BE2C (cell line): ENCODE results near the gene ULK4.

ENCODE experiments used
- DNase-seq: peaks from one replicate; pipeline ENCODE4 v3.0.0-alpha.2; 2020
- H3K27me3 ChIP-seq: fragments of 250-450 bp; sonication (Bioruptor Pico); 2 replicates; pipeline ENCODE4 v1.5.1; 2020; ENCODE audit warnings: mild to moderate bottlenecking
- H3K36me3 ChIP-seq: fragments of 250-450 bp; sonication (Bioruptor Pico); 2 replicates; pipeline ENCODE4 v1.5.1; 2020; ENCODE audit warnings: mild to moderate bottlenecking
- H3K4me1 ChIP-seq: fragments of 250-450 bp; sonication (Bioruptor Pico); 2 replicates; pipeline ENCODE4 v1.5.1; 2020
- H3K4me3 ChIP-seq: 2 replicates; pipeline ENCODE4 v1.5.1; 2011; ENCODE audit warnings: low read depth, low read length
- H3K9me3 ChIP-seq: fragments of 250-450 bp; sonication (Bioruptor Pico); 2 replicates; pipeline ENCODE4 v1.5.1; 2020
- CTCF ChIP-seq: IDR thresholded peaks from 2 replicates; pipeline ENCODE4 v1.5.1; 2012; ENCODE audit warnings: mild to moderate bottlenecking, low read depth, low read length

The ULK4 gene

GRCh38 chr3:41299036-41299435, 662.9 kb downstream of the ULK4 start:
- Histone ChIP-seq H3K9me3 (no peaks in the 10 kb centered on the region), H3K36me3 (no peaks in the 10 kb centered on the region), H3K4me3 (no peak overlapping the region), H3K4me1 (no peaks in the 10 kb centered on the region), H3K27me3 (no peaks in the 10 kb centered on the region)
- TF ChIP-seq CTCF = no peak
- no peak for DNase-seq

GRCh38 chr3:41297750-41298149, 664.2 kb downstream of the ULK4 start:
- Histone ChIP-seq H3K36me3 (no peaks in the 10 kb centered on the region), H3K9me3 (no peaks in the 10 kb centered on the region), H3K4me3 (no peak overlapping the region), H3K27me3 (no peaks in the 10 kb centered on the region), H3K4me1 (no peaks in the 10 kb centered on the region)
- TF ChIP-seq CTCF = no peak
- no peak for DNase-seq

GRCh38 chr3:41296556-41296955, 665.3 kb downstream of the ULK4 start:
- Histone ChIP-seq H3K4me1 (no peaks in the 10 kb centered on the region), H3K27me3 (no peaks in the 10 kb centered on the region), H3K36me3 (no peaks in the 10 kb centered on the region), H3K9me3 (no peaks in the 10 kb centered on the region), H3K4me3 (no peak overlapping the region)
- DNase-seq = no peak
- TF ChIP-seq CTCF = no peak

- no peak for DNase-seq
Observed at GRCh38 chr3:41295740-41296139, 666.2 kb downstream of the ULK4 start.

GRCh38 chr3:41293169-41293681, 668.7 kb downstream of the ULK4 start:
- Histone ChIP-seq H3K4me3 (no peak overlapping the region), H3K4me1 (no peaks in the 10 kb centered on the region), H3K27me3 (no peaks in the 10 kb centered on the region), H3K36me3 (no peaks in the 10 kb centered on the region), H3K9me3 (no peaks in the 10 kb centered on the region)
- no peak for TF ChIP-seq CTCF
- DNase-seq = no peak

More at GRCh38 chr3:41295740-41296139, 666.2 kb downstream of the ULK4 start:
- Histone ChIP-seq H3K4me1 (no peaks in the 10 kb centered on the region), H3K27me3 (no peaks in the 10 kb centered on the region), H3K4me3 (no peak overlapping the region), H3K36me3 (no peaks in the 10 kb centered on the region), H3K9me3 (no peaks in the 10 kb centered on the region)
- TF ChIP-seq CTCF = no peak

- no peak for TF ChIP-seq CTCF
- no peak overlapping the region for H3K4me3 ChIP-seq
- H3K9me3 ChIP-seq = no peaks in the 10 kb centered on the region
- no peak for DNase-seq
- H3K4me1 ChIP-seq = no peaks in the 10 kb centered on the region
- H3K36me3 ChIP-seq = no peaks in the 10 kb centered on the region
- H3K27me3 ChIP-seq = no peaks in the 10 kb centered on the region
Observed at GRCh38 chr3:41290736-41291135, 671.2 kb downstream of the ULK4 start.
